ENCODE data around the gene ABHD14A. TPM values are rescaled to one million over a fixed set of nuclear protein-coding genes. Genes with fewer than 3 reads are reported as not detected.

ABHD14A gene
- total RNA-seq, 1 donor from 2014 or later: 31.9 TPM

DNA sequence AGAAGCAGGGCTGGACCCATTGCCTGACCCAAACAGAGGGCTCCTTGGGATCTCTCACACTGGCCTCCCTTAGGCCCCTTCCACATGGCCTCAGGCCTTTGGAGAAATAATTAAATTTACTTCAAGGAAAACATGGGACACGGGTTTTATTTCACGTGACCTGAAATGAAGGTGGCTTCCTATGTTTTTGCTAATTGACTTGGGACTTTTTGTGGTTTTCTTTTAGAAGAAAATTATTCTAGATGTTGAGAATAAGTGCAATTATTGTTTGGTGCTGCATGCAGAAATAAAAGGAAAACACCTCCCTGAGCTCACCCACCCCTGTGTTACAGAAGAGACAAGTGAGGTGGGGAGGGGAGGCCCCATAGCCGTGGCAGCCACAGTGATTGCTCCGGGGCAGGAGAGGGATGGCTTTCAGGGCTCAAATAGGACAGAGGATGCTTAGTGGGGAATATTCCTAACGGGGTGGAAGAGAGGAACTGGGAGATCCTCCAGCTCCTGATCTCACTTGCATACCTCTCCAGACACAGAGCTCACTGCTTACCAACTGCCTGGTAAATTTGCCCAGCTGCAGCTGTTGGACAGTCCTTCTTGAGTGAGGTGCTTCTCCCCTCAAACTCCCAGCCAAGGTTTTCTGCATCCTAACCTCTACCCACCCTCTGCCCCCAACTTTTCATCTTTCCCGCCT is 50.0 kb downstream of the ABHD14A start:
- peaks cover 28% of the 10 kb centered on the region for H3K4me1 ChIP-seq
- no peak for DNase-seq (ENCODE audit: extremely low spot score in 2 of 2)
- H3K4me3 ChIP-seq: no peak overlapping the region
- no peak for TF ChIP-seq POLR2A (IDR thresholded peaks at IDR 0.05)
- TF ChIP-seq POLR2AphosphoS5 (IDR thresholded peaks at IDR 0.05; ENCODE audit: insufficient read depth in 1 of 2, low read depth in 1 of 2): no peak
- TF ChIP-seq, protein P1, sequence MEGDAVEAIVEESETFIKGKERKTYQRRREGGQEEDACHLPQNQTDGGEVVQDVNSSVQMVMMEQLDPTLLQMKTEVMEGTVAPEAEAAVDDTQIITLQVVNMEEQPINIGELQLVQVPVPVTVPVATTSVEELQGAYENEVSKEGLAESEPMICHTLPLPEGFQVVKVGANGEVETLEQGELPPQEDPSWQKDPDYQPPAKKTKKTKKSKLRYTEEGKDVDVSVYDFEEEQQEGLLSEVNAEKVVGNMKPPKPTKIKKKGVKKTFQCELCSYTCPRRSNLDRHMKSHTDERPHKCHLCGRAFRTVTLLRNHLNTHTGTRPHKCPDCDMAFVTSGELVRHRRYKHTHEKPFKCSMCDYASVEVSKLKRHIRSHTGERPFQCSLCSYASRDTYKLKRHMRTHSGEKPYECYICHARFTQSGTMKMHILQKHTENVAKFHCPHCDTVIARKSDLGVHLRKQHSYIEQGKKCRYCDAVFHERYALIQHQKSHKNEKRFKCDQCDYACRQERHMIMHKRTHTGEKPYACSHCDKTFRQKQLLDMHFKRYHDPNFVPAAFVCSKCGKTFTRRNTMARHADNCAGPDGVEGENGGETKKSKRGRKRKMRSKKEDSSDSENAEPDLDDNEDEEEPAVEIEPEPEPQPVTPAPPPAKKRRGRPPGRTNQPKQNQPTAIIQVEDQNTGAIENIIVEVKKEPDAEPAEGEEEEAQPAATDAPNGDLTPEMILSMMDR (IDR thresholded peaks at IDR 0.05): no peak
- no peaks in the 10 kb centered on the region for H3K9me3 ChIP-seq
- H3K27me3 ChIP-seq: no peaks in the 10 kb centered on the region
- no peak overlapping the region for H3K27ac ChIP-seq
- no peaks in the 10 kb centered on the region for H3K36me3 ChIP-seq
- intact Hi-C loops (cut with DNase I): no loop called here

DNA sequence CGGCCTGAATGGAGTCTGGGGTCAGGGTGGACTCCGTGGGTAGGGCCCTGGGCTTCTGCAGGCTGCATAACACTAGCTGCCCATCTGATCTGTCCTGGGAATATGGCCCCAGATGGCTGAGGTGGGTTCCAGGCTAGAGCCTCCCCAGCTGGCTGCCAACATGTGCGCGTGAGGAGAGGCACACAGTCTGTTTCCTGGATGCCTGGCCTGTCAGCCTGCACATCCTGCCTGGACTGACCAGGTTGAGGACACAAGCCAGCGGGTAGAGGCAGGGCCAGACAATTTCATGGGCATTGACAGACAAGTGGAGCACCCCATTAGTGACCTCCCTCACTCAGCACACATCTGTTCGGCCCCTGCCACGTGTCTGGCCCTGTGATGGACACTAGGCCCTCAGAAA is 50.6 kb downstream of the ABHD14A start:
- Histone ChIP-seq H3K27me3 (no peaks in the 10 kb centered on the region), H3K36me3 (no peaks in the 10 kb centered on the region), H3K27ac (no peak overlapping the region), H3K4me3 (no peak overlapping the region), H3K4me1 (peaks cover 26% of the 10 kb centered on the region), H3K9me3 (no peaks in the 10 kb centered on the region)
- no peak for TF ChIP-seq POLR2AphosphoS5 (IDR thresholded peaks at IDR 0.05; ENCODE audit: insufficient read depth in 1 of 2, low read depth in 1 of 2)
- TF ChIP-seq, protein P1 (IDR thresholded peaks at IDR 0.05): no peak
- no peak for TF ChIP-seq POLR2A (IDR thresholded peaks at IDR 0.05)
- DNase-seq (ENCODE audit: extremely low spot score in 2 of 2): no peak
- intact Hi-C loops (cut with DNase I): no loop called here

DNA sequence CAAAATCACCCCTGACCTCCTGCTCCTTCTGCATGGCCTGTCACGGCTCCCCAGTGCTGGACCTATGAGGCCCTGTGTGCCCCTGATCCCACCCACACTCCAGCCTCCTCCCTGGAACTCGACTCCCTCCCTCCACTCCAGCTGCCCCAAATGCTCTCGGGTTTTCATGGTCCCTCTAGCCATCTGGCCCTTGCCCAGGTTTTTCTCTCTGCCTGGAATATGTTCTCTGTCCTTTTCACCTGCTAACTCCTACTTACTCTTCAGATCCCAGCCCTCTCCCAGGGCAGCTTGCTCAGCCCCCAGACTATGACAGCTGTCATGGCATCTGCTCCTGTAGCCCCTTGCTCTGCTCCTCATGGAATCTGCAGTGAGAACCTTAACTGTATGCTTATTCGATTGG is 51.2 kb downstream of the ABHD14A start:
- H3K9me3 ChIP-seq: no peaks in the 10 kb centered on the region
- no peak overlapping the region for H3K4me3 ChIP-seq
- H3K27me3 ChIP-seq: no peaks in the 10 kb centered on the region
- H3K36me3 ChIP-seq: no peaks in the 10 kb centered on the region
- TF ChIP-seq, protein P1 (IDR thresholded peaks at IDR 0.05): no peak
- TF ChIP-seq POLR2AphosphoS5 (IDR thresholded peaks at IDR 0.05; ENCODE audit: insufficient read depth in 1 of 2, low read depth in 1 of 2) (no peak), POLR2A (IDR thresholded peaks at IDR 0.05) (no peak)
- no peak for DNase-seq (ENCODE audit: extremely low spot score in 2 of 2)
- no peak overlapping the region for H3K27ac ChIP-seq
- intact Hi-C loops (cut with DNase I): no loop called here
- peaks cover 26% of the 10 kb centered on the region for H3K4me1 ChIP-seq

DNA sequence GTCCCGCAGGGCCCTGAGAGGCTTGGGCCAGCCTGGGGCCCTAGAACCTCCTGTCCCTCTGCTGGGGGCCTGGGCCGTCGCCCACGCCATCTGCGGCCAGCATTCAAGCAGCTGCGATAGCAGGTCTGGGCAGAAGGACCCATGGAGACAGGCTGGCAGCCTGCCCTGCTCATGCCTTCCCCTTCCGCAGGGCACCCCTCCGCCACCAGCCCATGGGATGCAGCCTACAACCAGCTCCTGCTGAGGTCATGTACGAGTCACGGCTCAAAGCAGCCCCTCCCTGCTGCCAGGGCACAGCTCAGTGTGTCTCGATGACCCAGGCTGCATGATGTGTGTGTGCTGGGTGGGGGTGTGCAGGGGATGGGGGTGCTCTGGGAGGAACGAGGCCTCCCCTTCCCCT is 53.7 kb downstream of the ABHD14A start:
- H3K27ac ChIP-seq: no peak overlapping the region
- no peaks in the 10 kb centered on the region for H3K27me3 ChIP-seq
- H3K4me3 ChIP-seq: no peak overlapping the region
- peaks cover 13% of the 10 kb centered on the region for H3K4me1 ChIP-seq
- no peaks in the 10 kb centered on the region for H3K9me3 ChIP-seq
- H3K36me3 ChIP-seq: no peaks in the 10 kb centered on the region
- TF ChIP-seq, protein P1 (IDR thresholded peaks at IDR 0.05): no peak
- TF ChIP-seq POLR2A (IDR thresholded peaks at IDR 0.05) (no peak), POLR2AphosphoS5 (IDR thresholded peaks at IDR 0.05; ENCODE audit: insufficient read depth in 1 of 2, low read depth in 1 of 2) (no peak)
- no peak for DNase-seq (ENCODE audit: extremely low spot score in 2 of 2)
- intact Hi-C loops (cut with DNase I): no loop called here

DNA sequence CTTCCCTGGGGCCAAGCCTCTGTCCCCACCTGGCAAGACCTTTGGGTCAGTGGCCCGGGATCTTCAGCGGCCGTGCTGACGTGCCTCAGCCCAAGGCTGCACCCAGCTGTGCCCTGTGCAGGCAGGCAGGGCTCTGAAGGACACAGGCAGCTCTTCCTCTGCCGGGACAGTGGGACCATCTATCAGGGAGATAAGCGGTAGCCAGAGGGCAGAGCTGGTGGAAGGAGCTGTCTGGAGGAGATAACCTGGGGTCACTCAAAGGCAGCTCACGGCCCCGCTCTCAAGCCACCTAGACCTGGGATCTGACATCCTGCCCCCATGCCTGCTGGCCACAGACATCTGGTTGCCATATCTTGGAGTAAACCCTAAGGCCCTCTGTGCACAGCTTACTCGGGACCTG is 54.2 kb downstream of the ABHD14A start:
- intact Hi-C loops (cut with DNase I): no loop called here
- Histone ChIP-seq H3K4me1 (peaks cover 13% of the 10 kb centered on the region), H3K9me3 (no peaks in the 10 kb centered on the region), H3K4me3 (no peak overlapping the region), H3K27me3 (no peaks in the 10 kb centered on the region), H3K27ac (no peak overlapping the region), H3K36me3 (no peaks in the 10 kb centered on the region)
- TF ChIP-seq POLR2A (IDR thresholded peaks at IDR 0.05): no peak
- TF ChIP-seq, protein P1 (IDR thresholded peaks at IDR 0.05): no peak
- no peak for TF ChIP-seq POLR2AphosphoS5 (IDR thresholded peaks at IDR 0.05; ENCODE audit: insufficient read depth in 1 of 2, low read depth in 1 of 2)
- DNase-seq (ENCODE audit: extremely low spot score in 2 of 2): no peak

Data from vagina (tissue), 2 donors.